Rectal smooth muscle tissue (tissue), 1 donor: ENCODE measurements around the gene KRT9.
"Not testable (repeated sequence)": the region's sequence is repeated elsewhere in the genome, so short reads cannot be mapped to it uniquely, and the experiment has no call there.

Source experiments
- H3K27ac ChIP-seq: one replicate; pipeline ENCODE4 v1.7.0; 2013; ENCODE audit warnings: low read depth, low read length, inconsistent platforms
- H3K27me3 ChIP-seq: one replicate; pipeline ENCODE4 v1.7.0; 2013; ENCODE audit warnings: low read length; ENCODE audit not compliant: control insufficient read depth, insufficient read depth
- H3K36me3 ChIP-seq: one replicate; pipeline ENCODE4 v1.7.0; 2013; ENCODE audit warnings: low read length; ENCODE audit not compliant: control insufficient read depth, insufficient read depth
- H3K4me1 ChIP-seq: one replicate; pipeline ENCODE4 v1.7.0; 2013; ENCODE audit warnings: low read length; ENCODE audit not compliant: control insufficient read depth, insufficient read depth
- H3K4me3 ChIP-seq: one replicate; pipeline ENCODE4 v1.7.0; 2013; ENCODE audit warnings: low read length
- H3K9ac ChIP-seq: one replicate; pipeline ENCODE4 v1.7.0; 2013; ENCODE audit warnings: low read length

KRT9 gene

GRCh38 chr17:41571561-41572434 lies at the start of gene KRT9:
KRT9 (minus strand) TSS chr17:41572059; CDS start chr17:41571992, 67 bp downstream.
- H3K36me3 ChIP-seq: no peaks in the 10 kb centered on the region
- H3K27ac ChIP-seq: no peak within 1 kb of the TSS
- peaks cover 10% of the 10 kb centered on the region for H3K27me3 ChIP-seq
- no peaks in the 10 kb centered on the region for H3K4me1 ChIP-seq
- no peak within 1 kb of the TSS for H3K4me3 ChIP-seq
- H3K9ac ChIP-seq: no peak within 1 kb of the TSS

- H3K27ac ChIP-seq, H3K27me3 ChIP-seq, H3K4me1 ChIP-seq, H3K9ac ChIP-seq, H3K36me3 ChIP-seq, H3K4me3 ChIP-seq: not testable (repeated sequence)
Observed at GRCh38 chr17:41621435-41621817, 49.6 kb upstream of the KRT9 start.

GRCh38 chr17:41620583-41621434 lies 49.0 kb upstream of the KRT9 start:
- Histone ChIP-seq H3K4me3 (no peak overlapping the region), H3K4me1 (no peaks in the 10 kb centered on the region), H3K27ac (no peak overlapping the region), H3K9ac (no peak overlapping the region), H3K36me3 (no peaks in the 10 kb centered on the region), H3K27me3 (no peaks in the 10 kb centered on the region)

GRCh38 chr17:41619927-41620582 lies 48.2 kb upstream of the KRT9 start:
- H3K36me3 ChIP-seq, H3K27me3 ChIP-seq, H3K27ac ChIP-seq, H3K4me3 ChIP-seq, H3K9ac ChIP-seq, H3K4me1 ChIP-seq: not testable (repeated sequence)

GRCh38 chr17:41619036-41619926 lies 47.4 kb upstream of the KRT9 start:
- H3K36me3 ChIP-seq: no peaks in the 10 kb centered on the region
- H3K27me3 ChIP-seq: no peaks in the 10 kb centered on the region
- H3K4me1 ChIP-seq: no peaks in the 10 kb centered on the region
- H3K27ac ChIP-seq: no peak overlapping the region
- no peak overlapping the region for H3K4me3 ChIP-seq
- no peak overlapping the region for H3K9ac ChIP-seq

- Histone ChIP-seq H3K4me3 (no peak overlapping the region), H3K27me3 (no peaks in the 10 kb centered on the region), H3K4me1 (no peaks in the 10 kb centered on the region), H3K9ac (no peak overlapping the region), H3K27ac (no peak overlapping the region), H3K36me3 (no peaks in the 10 kb centered on the region)
Observed at GRCh38 chr17:41618341-41619035, 46.6 kb upstream of the KRT9 start.

- no peak overlapping the region for H3K9ac ChIP-seq
- no peak overlapping the region for H3K27ac ChIP-seq
- no peak overlapping the region for H3K4me3 ChIP-seq
- no peaks in the 10 kb centered on the region for H3K36me3 ChIP-seq
- no peaks in the 10 kb centered on the region for H3K27me3 ChIP-seq
- H3K4me1 ChIP-seq: no peaks in the 10 kb centered on the region
Observed at GRCh38 chr17:41617698-41618097, 45.8 kb upstream of the KRT9 start.

GRCh38 chr17:41617136-41617535 lies 45.3 kb upstream of the KRT9 start:
- H3K27me3 ChIP-seq: no peaks in the 10 kb centered on the region
- H3K9ac ChIP-seq: no peak overlapping the region

GRCh38 chr17:41616486-41616885 lies 44.6 kb upstream of the KRT9 start:
- H3K27ac ChIP-seq, H3K4me1 ChIP-seq, H3K9ac ChIP-seq, H3K36me3 ChIP-seq, H3K27me3 ChIP-seq, H3K4me3 ChIP-seq: not testable (repeated sequence)

More at GRCh38 chr17:41617136-41617535, 45.3 kb upstream of the KRT9 start:
- Histone ChIP-seq H3K4me3 (no peak overlapping the region), H3K36me3 (no peaks in the 10 kb centered on the region), H3K27ac (no peak overlapping the region), H3K4me1 (no peaks in the 10 kb centered on the region)

GRCh38 chr17:41615454-41615853 lies 43.6 kb upstream of the KRT9 start:
- H3K4me3 ChIP-seq: no peak overlapping the region
- no peaks in the 10 kb centered on the region for H3K36me3 ChIP-seq
- H3K27me3 ChIP-seq: no peaks in the 10 kb centered on the region
- H3K9ac ChIP-seq: no peak overlapping the region
- no peaks in the 10 kb centered on the region for H3K4me1 ChIP-seq
- no peak overlapping the region for H3K27ac ChIP-seq

- H3K27me3 ChIP-seq, H3K4me1 ChIP-seq: not testable (repeated sequence)
Observed at GRCh38 chr17:41614767-41615166, 42.9 kb upstream of the KRT9 start.

More at GRCh38 chr17:41614767-41615166, 42.9 kb upstream of the KRT9 start:
- not testable (repeated sequence) for H3K27ac ChIP-seq, H3K4me3 ChIP-seq, H3K9ac ChIP-seq, H3K36me3 ChIP-seq
